GM21717 (cell line): Measurements from ENCODE around the gene PKHD1.
A peak's percentile ranks its signal among the peaks of the same experiment; 100 is the strongest.
"Not testable (repeated sequence)": the region's sequence is repeated elsewhere in the genome, so short reads cannot be mapped to it uniquely, and the experiment has no call there.

ENCODE experiments used
- ATAC-seq: cut with Tn5 transposase; IDR thresholded peaks from one replicate; pipeline ENCODE4 v1.9.1; 2021; ENCODE audit warnings: mild to moderate bottlenecking, moderate library complexity; ENCODE audit not compliant: unreplicated experiment

The PKHD1 gene

DNA sequence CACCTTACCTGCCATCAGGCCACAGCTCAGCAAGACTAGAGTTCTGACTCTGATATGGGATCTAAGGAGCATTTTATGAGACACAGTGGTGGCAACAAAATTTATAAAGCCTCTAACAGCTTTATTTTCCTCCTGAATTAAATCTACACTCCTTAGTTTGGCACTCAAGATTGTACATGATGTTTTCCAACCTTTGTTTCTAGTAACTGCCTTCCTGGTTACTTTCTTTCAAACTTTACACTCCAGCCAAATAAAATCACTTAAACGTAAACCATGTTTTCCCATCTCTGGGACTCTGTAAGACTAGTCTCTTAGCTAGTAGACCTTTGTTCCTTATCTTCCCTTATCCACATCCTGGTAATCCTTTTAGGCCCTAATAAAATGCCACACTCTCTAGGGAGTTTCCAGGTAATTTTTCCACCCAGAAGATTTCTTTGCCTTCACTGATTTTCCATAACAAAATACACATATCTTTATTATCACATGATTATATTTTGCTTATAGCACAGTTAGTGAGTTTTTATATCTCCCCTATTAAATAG lies 92.1 kb downstream of the PKHD1 start:
- ATAC-seq: no peak

DNA sequence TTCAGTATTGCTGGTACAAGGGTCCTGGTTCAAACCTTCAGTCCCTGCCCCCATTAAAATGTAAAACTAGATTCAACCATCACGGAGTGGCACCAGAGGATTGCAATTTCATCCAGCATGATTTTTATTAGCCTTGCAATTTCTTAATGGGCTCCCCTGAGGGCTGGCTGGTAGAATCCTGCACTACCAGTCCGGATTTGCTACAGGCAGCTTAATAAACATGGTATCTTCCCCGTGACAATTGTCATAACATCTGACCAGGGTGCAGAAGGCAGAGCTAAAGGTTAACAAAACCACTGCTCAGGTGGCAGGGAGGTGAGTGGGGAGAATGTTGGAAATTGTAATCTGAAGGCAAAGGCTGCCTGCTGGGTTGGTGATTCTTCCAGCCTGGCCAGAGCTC lies 94.5 kb downstream of the PKHD1 start:
- no peak for ATAC-seq

- ATAC-seq: no peak
Observed at GRCh38 chr6:51989789-51990188, 97.6 kb downstream of the PKHD1 start.

DNA sequence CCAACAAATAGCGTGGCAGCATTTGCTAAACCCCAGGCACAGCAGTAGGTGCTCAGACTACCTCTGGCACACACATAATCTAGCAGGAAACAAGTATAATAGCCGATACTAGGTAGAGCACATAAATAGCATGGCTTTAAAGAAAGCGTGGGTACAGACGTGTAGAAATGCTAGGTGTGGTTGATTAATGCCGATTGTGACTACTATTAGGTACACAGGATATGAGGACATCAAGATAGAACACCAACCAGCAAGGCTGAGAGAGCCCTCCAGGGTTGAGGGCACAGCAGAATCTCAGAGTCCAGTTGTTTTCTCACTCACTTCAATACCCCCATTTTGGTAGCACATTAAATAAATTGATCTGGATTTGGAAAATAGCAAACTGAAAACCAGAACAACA lies 100.5 kb downstream of the PKHD1 start:
- ATAC-seq: no peak

DNA sequence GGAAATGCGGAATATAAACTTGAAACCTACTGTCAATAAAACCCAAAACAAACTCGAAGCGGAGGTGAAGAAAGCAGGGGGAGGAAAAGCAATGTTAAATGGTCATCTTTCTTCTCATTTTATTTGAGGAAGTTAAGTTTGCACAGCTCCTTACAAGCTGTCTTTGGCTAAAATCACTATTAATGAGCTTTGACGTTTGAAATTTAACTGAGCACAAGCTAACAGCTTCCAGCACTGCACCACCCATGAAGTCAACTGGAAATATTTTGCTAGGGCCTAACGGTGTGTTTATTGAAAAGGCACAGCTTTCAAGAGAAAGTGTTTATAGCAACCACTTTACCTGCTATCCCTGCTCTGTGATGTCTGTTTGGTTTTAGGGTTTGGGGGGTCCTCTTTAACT lies 103.8 kb downstream of the PKHD1 start:
- no peak for ATAC-seq

GRCh38 chr6:51982695-51983094 lies 104.7 kb downstream of the PKHD1 start:
- ATAC-seq: not testable (repeated sequence)

DNA sequence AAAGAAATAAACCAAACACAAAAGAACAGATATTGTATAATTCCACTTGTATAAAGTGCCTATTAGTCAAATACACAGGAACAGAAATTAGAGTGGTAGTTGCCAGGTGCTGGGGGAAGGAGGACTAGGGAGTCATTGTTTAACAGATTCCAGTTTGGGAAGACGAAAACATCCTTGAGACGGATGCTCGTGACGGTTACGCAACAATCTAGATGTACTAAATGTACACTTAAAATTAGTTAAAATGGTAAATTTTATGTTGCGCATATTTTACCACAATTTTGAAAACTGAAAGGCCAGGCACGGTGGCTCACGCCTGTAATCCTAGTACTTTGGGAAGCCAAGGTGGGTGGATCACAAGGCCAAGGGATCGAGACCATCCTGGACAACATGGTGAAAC lies 111.0 kb downstream of the PKHD1 start:
- ATAC-seq: no peak

DNA sequence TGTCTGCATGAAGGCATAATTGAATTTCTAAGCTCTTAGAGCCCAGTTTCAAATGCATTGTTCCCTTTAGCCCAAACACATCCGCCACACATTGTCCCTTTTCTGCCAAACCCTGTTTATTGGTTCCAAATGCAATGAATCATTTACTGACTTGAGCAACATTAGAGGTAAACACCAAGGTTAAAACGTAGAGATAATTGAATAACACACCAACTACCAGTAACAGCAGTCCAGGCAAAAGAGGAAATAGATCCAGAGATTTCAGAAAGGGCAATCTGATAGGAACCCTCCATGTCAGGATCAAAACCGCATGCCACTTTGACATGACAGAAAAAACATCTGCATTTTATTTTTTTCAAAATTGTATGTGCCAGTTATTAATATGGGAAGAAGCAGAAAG lies 114.8 kb downstream of the PKHD1 start:
- ATAC-seq: no peak

DNA sequence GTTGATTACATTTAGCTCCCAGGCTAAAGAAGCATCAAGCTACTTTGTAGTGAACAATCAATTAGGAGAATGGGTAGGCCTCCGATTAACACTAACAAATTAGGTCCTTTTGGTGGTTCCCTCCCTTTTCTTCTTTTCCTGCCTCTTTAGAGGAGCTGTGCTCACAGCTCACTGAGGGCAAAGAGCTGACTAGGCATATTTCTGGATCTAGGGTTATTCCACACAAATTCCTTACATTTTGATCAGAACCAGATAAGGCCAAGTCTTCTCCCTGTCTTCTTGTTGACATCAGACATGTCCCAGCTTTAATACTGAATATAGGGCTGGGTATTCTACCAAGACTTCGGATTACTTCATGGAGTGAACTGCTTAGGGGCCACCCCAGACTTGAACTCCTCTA lies 119.1 kb downstream of the PKHD1 start:
- ATAC-seq: no peak

GRCh38 chr6:51965222-51965801 lies 122.1 kb downstream of the PKHD1 start:
- no peak for ATAC-seq

GRCh38 chr6:51963980-51964379 lies 123.4 kb downstream of the PKHD1 start:
- ATAC-seq: no peak

DNA sequence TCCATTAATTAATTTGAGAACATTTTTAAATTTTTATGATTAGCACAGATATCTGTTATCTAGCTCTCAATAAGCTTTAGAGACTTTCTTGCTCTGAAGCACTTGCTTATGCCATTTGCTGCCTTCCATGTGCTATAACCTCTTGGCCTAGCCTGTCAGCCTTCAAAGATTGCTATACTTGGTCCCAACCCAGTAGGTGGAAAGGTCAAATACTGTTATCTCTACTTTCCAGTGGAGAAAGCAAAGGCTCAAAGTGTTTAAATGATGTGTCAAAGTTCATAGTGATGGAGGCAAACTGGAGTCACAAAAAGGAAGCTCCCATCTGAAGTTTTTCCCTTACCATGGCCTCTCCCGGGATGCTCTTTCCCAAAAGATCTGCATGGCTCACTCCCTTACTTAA lies 125.1 kb downstream of the PKHD1 start:
- no peak for ATAC-seq

DNA sequence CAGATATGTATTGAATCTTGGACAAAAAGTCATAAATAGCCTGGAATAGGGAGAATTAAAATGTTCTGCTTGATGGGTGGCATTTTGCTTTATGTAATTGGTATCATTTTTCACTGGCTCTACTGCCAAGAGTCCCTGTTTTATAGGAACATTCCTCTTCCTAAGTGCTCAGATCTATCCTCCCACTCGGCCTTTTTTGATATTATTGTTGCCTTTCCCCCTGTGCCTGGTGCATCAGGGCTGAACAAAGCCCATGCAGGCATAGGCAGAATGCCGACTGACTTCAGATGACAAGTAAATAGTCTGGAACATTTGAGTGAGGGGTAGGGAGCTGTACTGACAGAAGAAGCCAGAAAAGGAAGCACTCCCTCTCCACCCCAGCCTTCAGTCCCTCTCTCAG lies 127.0 kb downstream of the PKHD1 start:
- ATAC-seq: no peak

DNA sequence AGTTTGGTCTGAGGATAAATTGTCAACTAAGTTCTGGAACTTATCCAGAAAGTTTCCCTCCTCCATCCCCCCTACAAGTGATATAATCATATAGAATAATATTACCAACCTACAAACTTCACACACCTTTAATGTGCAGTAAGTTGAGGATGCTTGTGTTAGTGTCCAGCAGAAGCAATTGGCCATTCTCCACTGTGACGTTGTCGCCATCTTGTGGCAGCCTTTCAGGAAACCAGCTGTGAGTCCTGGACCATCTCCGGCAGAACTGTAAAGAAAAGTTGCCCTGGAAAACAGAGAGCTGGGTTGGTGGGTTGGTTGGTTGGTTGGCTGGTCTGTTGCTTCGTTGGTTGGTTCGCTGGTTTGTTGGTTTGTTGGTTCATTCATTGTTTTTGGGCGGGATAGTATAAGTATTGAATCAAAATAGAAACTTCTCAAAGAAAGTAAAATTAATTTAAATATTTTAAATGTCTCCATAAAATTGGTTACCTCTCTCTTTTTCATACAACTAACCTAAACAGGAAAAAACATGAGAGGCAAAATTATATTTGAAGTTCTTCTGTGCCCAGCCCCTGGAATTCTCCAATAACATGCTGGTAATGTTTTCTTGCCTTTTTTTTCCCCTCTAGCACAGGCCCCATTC lies 127.5 kb downstream of the PKHD1 start:
- peak; percentile 84 for ATAC-seq

DNA sequence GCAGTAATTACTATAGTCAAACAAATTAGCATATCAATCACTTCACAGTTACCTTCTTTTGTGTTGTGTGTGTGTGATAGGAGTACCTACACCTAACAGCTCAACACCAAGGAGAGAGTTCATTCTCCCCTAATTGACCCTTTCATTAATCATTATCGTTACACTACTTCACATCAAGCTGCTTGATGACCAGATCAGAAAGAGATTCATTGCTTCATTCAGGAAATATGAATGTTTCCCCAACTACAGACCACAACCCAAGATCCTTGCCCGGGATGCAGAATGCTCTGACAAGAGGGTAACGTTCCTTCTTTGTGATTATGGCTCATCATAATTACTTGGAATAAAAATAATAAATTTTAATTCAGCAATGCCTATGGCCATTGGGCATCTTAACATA lies 132.7 kb downstream of the PKHD1 start:
- ATAC-seq: no peak

- ATAC-seq: no peak
Observed at GRCh38 chr6:51953246-51953645, 134.2 kb downstream of the PKHD1 start.

DNA sequence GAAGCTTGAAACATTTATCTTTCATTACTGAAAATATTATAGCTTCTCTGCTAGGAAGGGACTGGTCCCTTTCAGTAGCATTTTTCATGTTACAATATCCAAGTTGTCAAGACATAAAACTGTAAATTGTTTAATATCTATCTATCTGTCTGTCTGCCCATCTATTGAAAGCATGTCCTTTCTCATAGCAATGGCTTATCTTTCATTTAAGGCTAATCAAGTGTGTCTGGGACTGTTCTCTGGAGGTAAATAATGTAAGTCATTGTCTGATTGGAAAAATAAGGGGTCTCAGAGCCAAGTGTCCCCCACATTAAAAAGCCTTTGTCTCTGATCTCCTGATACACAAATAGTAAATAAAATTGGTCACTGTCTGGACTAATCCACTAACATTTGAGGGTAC lies 135.5 kb downstream of the PKHD1 start:
- no peak for ATAC-seq

- ATAC-seq: no peak
Observed at GRCh38 chr6:51949526-51949925, 137.9 kb downstream of the PKHD1 start.

DNA sequence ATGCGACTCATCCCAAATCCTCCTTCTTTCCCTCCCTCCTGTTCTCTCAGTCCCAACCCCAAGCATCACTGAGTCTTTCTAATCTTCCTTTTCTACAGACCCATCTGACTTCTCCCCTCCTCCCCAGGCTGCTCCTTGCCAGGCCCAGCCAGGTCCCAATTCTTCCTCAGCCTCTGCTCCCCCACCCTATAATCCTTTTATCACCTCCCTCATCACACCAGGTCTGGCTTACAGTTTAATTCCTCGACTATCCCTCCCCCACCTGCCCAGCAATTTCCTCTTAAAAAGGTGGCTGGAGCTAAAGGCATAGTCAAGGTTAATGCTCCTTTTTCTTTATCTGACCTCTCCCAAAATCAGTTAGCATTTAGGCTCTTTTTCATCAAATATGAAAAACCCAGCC lies 147.7 kb downstream of the PKHD1 start:
- not testable (repeated sequence) for ATAC-seq

- ATAC-seq: no peak
Observed at GRCh38 chr6:51936531-51937290, 150.7 kb downstream of the PKHD1 start.

- no peak for ATAC-seq
Observed at GRCh38 chr6:51934098-51934497, 153.3 kb downstream of the PKHD1 start.

DNA sequence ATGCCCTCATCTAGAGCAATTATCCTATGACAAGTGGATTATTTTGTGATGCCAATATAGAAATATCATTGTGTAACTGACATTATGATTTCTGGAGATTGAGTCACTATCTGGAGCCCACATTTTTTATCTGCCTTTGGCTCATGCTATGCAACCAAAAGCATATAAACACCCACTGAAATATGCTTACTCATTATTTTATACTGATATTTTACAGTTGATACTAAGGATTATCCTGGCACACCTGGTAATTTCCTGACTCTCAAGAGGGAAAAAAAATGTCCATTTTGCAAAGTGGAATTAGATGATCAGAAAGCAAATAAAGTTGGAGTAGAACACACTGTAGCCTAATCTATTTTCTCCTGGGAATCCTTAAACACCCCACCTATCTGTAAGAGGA lies 154.5 kb downstream of the PKHD1 start:
- no peak for ATAC-seq
